IMR-90 (cell line): ENCODE data around the gene ASB1. TPM values are rescaled to one million over a fixed set of nuclear protein-coding genes. Genes with fewer than 3 reads are reported as not detected.
A peak's percentile ranks its signal among the peaks of the same experiment; 100 is the strongest.

Experiments used
- ATAC-seq: fragments of 200-7000 bp; cut with Tn5 transposase; 2 replicates; pipeline ENCODE4 v1.9.1; 2020; ENCODE audit warnings: low read depth, mild to moderate bottlenecking, moderate library complexity
- BruUV-seq: library from RNA; stranded (reverse); fragments of 400-500 nt; replicated peaks from 2 replicates; lab custom pipeline; 2021; lab: Mats Ljungman, UMichigan
- CTCF ChIA-PET: fragments of 300-600 bp; formaldehyde crosslinking; extraction: SDS; loops from one replicate; lab custom pipeline; 2021; ENCODE audit warnings: antibody characterized with exemption; lab: Yijun Ruan, JAX
- POLR2A ChIA-PET: fragments of 300-600 bp; sonication (Branson Sonifier 250); formaldehyde crosslinking; loops from one replicate; lab custom pipeline; 2022; ENCODE audit warnings: antibody characterized with exemption; ENCODE audit not compliant: unreplicated experiment; lab: Charles Lee
- DNase-seq: peaks from one replicate; pipeline ENCODE4 v3.0.0; 2013
- H2AFZ ChIP-seq: replicated peaks from 2 replicates; pipeline ENCODE3; 2013; ENCODE audit warnings: low read length, mild to moderate bottlenecking; ENCODE audit not compliant: poor library complexity
- H2AK5ac ChIP-seq: 2 replicates; pipeline ENCODE4 v1.6.1; 2013; ENCODE audit warnings: low read depth, low read length, inconsistent platforms
- H2AK9ac ChIP-seq: replicated peaks from 2 replicates; pipeline ENCODE3; 2013; ENCODE audit warnings: mild to moderate bottlenecking, low read depth, low read length, moderate library complexity; ENCODE audit not compliant: poor library complexity
- H2BK120ac ChIP-seq: 2 replicates; pipeline ENCODE4 v1.6.1; 2013; ENCODE audit warnings: low read depth, low read length, inconsistent platforms
- H2BK15ac ChIP-seq: 3 replicates; pipeline ENCODE4 v1.6.1; 2013; ENCODE audit warnings: low read depth, low read length, inconsistent platforms
- H2BK20ac ChIP-seq: 2 replicates; pipeline ENCODE4 v1.6.1; 2013; ENCODE audit warnings: low read depth, mild to moderate bottlenecking, inconsistent platforms, low read length, moderate library complexity
- H2BK5ac ChIP-seq: 2 replicates; pipeline ENCODE4 v1.6.1; 2013; ENCODE audit warnings: mild to moderate bottlenecking, low read depth, low read length, inconsistent platforms; ENCODE audit not compliant: poor library complexity, severe bottlenecking
- H3K14ac ChIP-seq: replicated peaks from 2 replicates; pipeline ENCODE4 v1.6.1; 2013; ENCODE audit warnings: low read depth, low read length, inconsistent platforms
- H3K18ac ChIP-seq: 2 replicates; pipeline ENCODE4 v1.6.1; 2013; ENCODE audit warnings: low read depth, low read length, control low read depth
- H3K23ac ChIP-seq: 2 replicates; pipeline ENCODE4 v1.6.1; 2013; ENCODE audit warnings: low read depth, low read length, inconsistent platforms
- H3K27ac ChIP-seq: 2 replicates; pipeline ENCODE4 v1.5.1; 2013; ENCODE audit warnings: mild to moderate bottlenecking, control low read depth, low read length; ENCODE audit not compliant: insufficient read depth
- H3K27me3 ChIP-seq: 2 replicates; pipeline ENCODE4 v1.6.1; 2013; ENCODE audit warnings: low read length; ENCODE audit not compliant: control insufficient read depth, insufficient read depth
- H3K36me3 ChIP-seq: 2 replicates; pipeline ENCODE4 v1.6.1; 2013; ENCODE audit warnings: low read length, mixed read lengths; ENCODE audit not compliant: control insufficient read depth, insufficient read depth
- H3K4ac ChIP-seq: 2 replicates; pipeline ENCODE4 v1.6.1; 2013; ENCODE audit warnings: low read depth, low read length, inconsistent platforms
- H3K4me1 ChIP-seq: 2 replicates; pipeline ENCODE4 v1.6.1; 2013; ENCODE audit warnings: low read length, mixed read lengths; ENCODE audit not compliant: control insufficient read depth, insufficient read depth
- H3K4me2 ChIP-seq: 2 replicates; pipeline ENCODE4 v1.6.1; 2013; ENCODE audit warnings: low read depth, mild to moderate bottlenecking, control low read depth, low read length, moderate library complexity
- H3K4me3 ChIP-seq: 2 replicates; pipeline ENCODE4 v1.5.1; 2013; ENCODE audit warnings: low read depth, mild to moderate bottlenecking, control low read depth, low read length, moderate library complexity; ENCODE audit not compliant: insufficient read depth
- H3K56ac ChIP-seq: 2 replicates; pipeline ENCODE4 v1.6.1; 2013; ENCODE audit warnings: low read length, inconsistent platforms; ENCODE audit not compliant: insufficient read depth; ENCODE audit errors: extremely low read depth
- H3K79me1 ChIP-seq, 2 experiments: 2 replicates each; pipeline ENCODE4 v1.6.1; 2013; ENCODE audit warnings: low read length in 2 of 2, inconsistent platforms in 1 of 2, low read depth in 1 of 2
- H3K9ac ChIP-seq: 2 replicates; pipeline ENCODE4 v1.6.1; 2013; ENCODE audit warnings: low read depth, low read length, control low read depth
- H3K9me1 ChIP-seq: 2 replicates; pipeline ENCODE4 v1.6.1; 2013; ENCODE audit warnings: low read length, inconsistent platforms; ENCODE audit not compliant: insufficient read depth
- H3K9me3 ChIP-seq: 2 replicates; pipeline ENCODE4 v1.6.1; 2013; ENCODE audit warnings: low read length; ENCODE audit not compliant: control insufficient read depth, insufficient read depth
- H4K20me1 ChIP-seq: 2 replicates; pipeline ENCODE4 v1.6.1; 2013; ENCODE audit warnings: low read length, inconsistent platforms; ENCODE audit not compliant: insufficient read depth
- H4K5ac ChIP-seq: 2 replicates; pipeline ENCODE4 v1.6.1; 2013; ENCODE audit warnings: mild to moderate bottlenecking, low read depth, low read length, control low read depth
- H4K8ac ChIP-seq, 2 experiments: 2 replicates each; pipeline ENCODE4 v1.6.1; 2013; ENCODE audit warnings: low read depth in 2 of 2, low read length in 2 of 2, control low read depth in 1 of 2, inconsistent platforms in 1 of 2
- H4K91ac ChIP-seq: 2 replicates; pipeline ENCODE4 v1.6.1; 2013; ENCODE audit warnings: low read depth, low read length, inconsistent platforms; ENCODE audit not compliant: insufficient read depth
- BHLHE40 ChIP-seq: fragments of 150-350 bp; IDR thresholded peaks from 2 replicates; pipeline ENCODE4 v1.6.1; 2016; ENCODE audit warnings: mild to moderate bottlenecking, low read depth, low read length
- CEBPB ChIP-seq: IDR thresholded peaks from 2 replicates; pipeline ENCODE4 v1.6.1; 2012; ENCODE audit warnings: low read depth, low read length, improper control_type of control experiment
- CHD1 ChIP-seq: IDR thresholded peaks from 2 replicates; pipeline ENCODE4 v1.6.1; 2012; ENCODE audit warnings: low read depth, low read length, improper control_type of control experiment
- FOS ChIP-seq: fragments of 150-350 bp; IDR thresholded peaks from 2 replicates; pipeline ENCODE4 v1.6.1; 2016; ENCODE audit warnings: low read depth, low read length
- MAFK ChIP-seq: IDR thresholded peaks from 2 replicates; pipeline ENCODE4 v1.6.1; 2012; ENCODE audit warnings: low read depth, low read length, improper control_type of control experiment
- MAZ ChIP-seq: IDR thresholded peaks from 2 replicates; pipeline ENCODE4 v1.6.1; 2012; ENCODE audit warnings: low read depth, mild to moderate bottlenecking, low read length, improper control_type of control experiment, moderate library complexity, borderline replicate concordance
- MXI1 ChIP-seq: IDR thresholded peaks from 2 replicates; pipeline ENCODE4 v1.6.1; 2012; ENCODE audit warnings: low read depth, mild to moderate bottlenecking, low read length, moderate library complexity, borderline replicate concordance
- NFE2L2 ChIP-seq: fragments of 150-350 bp; IDR thresholded peaks from 2 replicates; pipeline ENCODE4 v1.6.1; 2016; ENCODE audit warnings: low read depth, mild to moderate bottlenecking, low read length
- POLR2A ChIP-seq: IDR thresholded peaks from 2 replicates; pipeline ENCODE4 v1.6.1; 2012; ENCODE audit warnings: mild to moderate bottlenecking, low read depth, low read length
- RAD21 ChIP-seq: IDR thresholded peaks from 2 replicates; pipeline ENCODE4 v1.6.1; 2012; ENCODE audit warnings: low read length, improper control_type of control experiment
- RFX5 ChIP-seq: IDR thresholded peaks from 2 replicates; pipeline ENCODE4 v1.8.0; 2012; ENCODE audit warnings: low read depth, mild to moderate bottlenecking, low read length, moderate library complexity
- SMC3 ChIP-seq: fragments of 150-350 bp; IDR thresholded peaks from 2 replicates; pipeline ENCODE4 v1.6.1; 2016; ENCODE audit warnings: low read depth, mild to moderate bottlenecking, antibody characterized with exemption, low read length, moderate library complexity
- WGBS, 2 experiments: methylation state at CpG; one replicate each; pipeline versions ENCODE4 v1.1.5 to v1.1.7; 2013; ENCODE audit warnings: missing lambda C conversion rate in 2 of 2; ENCODE audit not compliant: insufficient read length in 1 of 2; ENCODE audit errors: extremely low coverage in 2 of 2; 5-methylcytosine and 5-hydroxymethylcytosine counted together
- dilution Hi-C: fragments of 300-500 bp; cut with HindIII; formaldehyde crosslinking; loops from one replicate; pipeline ENCODE4 v1.14.3; 2018; ENCODE audit warnings: low sequenced_read_pairs; ENCODE audit not compliant: unreplicated experiment
- in situ Hi-C: fragments of 300-500 bp; cut with MboI; formaldehyde crosslinking; loops from 3 replicates; pipeline ENCODE4 v1.14.3; 2019; ENCODE audit warnings: low sequenced_read_pairs, inconsistent platforms, mixed read lengths
- intact Hi-C: fragments of 100-400 bp; cut with micrococcal nuclease; formaldehyde crosslinking; loops from 2 replicates; pipeline ENCODE4 v1.10.0; 2022
- polyA plus RNA-seq, 3 experiments: library from polyadenylated mRNA; depleted of rRNA; stranded (reverse); fragments of >200 nt; gene quantifications; 2 replicates each; pipeline ENCODE4 v1.2.3, GENCODE V29; 2012; ENCODE audit warnings: low replicate concordance in 1 of 3
- total RNA-seq: library from RNA; depleted of rRNA; stranded (reverse); fragments of >200 nt; gene quantifications from 2 replicates; pipeline ENCODE4 v1.2.3, GENCODE V29; 2012
- TF ChIP-seq, protein P1 (sequence below): fragments of 150-350 bp; IDR thresholded peaks from 2 replicates; pipeline ENCODE4 v1.6.1; 2017; ENCODE audit warnings: mild to moderate bottlenecking, antibody characterized with exemption, low read length, low read depth
- TF ChIP-seq, protein P2 (sequence below): fragments of 150-350 bp; IDR thresholded peaks from 2 replicates; pipeline ENCODE4 v1.6.1; 2016; ENCODE audit warnings: low read depth, mild to moderate bottlenecking, low read length, moderate library complexity, borderline replicate concordance
- TF ChIP-seq, protein P3 (sequence below): conservative IDR thresholded peaks from 2 replicates; pipeline ENCODE4 v1.5.1; 2012; ENCODE audit warnings: mild to moderate bottlenecking, low read depth, low read length, improper control_type of control experiment

ASB1 gene
- total and polyA plus RNA-seq, 2 of the 4 experiments (the other 2 are of a cell fraction): 23.5 to 37.3 TPM

DNA sequence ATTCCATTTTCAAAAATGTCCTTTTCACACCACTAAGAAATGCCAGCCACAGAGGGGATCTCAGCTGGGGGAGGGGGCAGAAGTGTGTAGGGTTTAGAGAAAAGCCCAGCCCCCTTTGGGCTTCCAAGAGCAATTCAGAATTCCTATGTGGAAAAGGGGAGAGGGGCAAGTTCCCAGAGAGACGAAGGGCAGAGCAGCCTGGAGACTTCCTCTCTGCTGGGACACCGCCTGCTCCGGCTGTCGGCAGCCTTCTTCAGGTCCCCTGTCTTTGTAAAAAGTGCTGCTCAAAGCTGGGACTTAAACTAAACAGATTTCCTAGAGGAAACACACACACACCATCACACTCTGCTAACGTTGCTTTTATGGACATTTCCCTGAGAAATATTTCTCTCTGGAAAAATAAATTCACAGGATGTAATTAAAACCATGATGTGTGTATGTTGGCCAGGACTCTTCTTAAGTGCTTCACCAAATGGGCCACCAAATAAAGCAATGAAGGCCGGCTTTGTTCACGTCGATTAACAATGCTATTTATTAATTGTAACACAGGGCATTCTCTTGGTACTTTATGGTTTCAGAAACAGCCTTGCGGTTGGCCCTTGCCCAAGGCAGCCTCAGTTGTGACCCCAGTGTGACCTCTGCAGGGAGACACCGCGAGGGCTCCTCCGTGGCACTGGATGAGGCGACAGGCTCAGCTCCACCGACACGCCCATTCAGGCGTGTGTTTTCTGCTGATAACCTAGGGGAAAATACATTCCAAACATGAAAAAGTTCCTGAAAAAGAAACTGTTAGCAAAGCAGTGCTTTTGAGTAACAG, 5.6 kb upstream of the ASB1 start:
- no peaks in the 10 kb centered on the region for H3K36me3 ChIP-seq
- peaks cover 20% of the 10 kb centered on the region for H3K4me1 ChIP-seq
- H3K23ac ChIP-seq: peak overlapping the region; percentile 81; the same call in 1 of the 2 replicates
- peak overlapping the region; percentile 16 for H2BK5ac ChIP-seq
- 0 out of 3 replicates have a peak overlapping the region, but pooled peaks have one; percentile 3 for H2BK15ac ChIP-seq
- peak overlapping the region; percentile 64 for H4K5ac ChIP-seq
- H3K18ac ChIP-seq: peak overlapping the region; percentile 45; the same call in 1 of the 2 replicates
- no peak overlapping the region for H3K4me2 ChIP-seq
- H3K9me3 ChIP-seq: no peaks in the 10 kb centered on the region
- peak overlapping the region; percentile 20; the same call in 1 of the 2 replicates for H4K91ac ChIP-seq
- no peak overlapping the region for H3K56ac ChIP-seq
- no peak overlapping the region for H3K9ac ChIP-seq
- H4K20me1 ChIP-seq: no peaks in the 10 kb centered on the region
- peak overlapping the region; percentile 53 for H2AK9ac ChIP-seq
- H3K27ac ChIP-seq: no peak overlapping the region
- DNase-seq (no peak), ATAC-seq (no peak)
- peak overlapping the region; percentile 30 for H3K4ac ChIP-seq
- H4K8ac ChIP-seq: peak overlapping the region; percentile 12 to 26; a peak in 2 of 4 replicates
- peaks cover 12% of the 10 kb centered on the region for H3K9me1 ChIP-seq
- dilution Hi-C loops (no loop called here), in situ Hi-C loops (no loop called here), intact Hi-C loops (no loop called here)
- H2BK20ac ChIP-seq: peak overlapping the region; percentile 71
- no peak overlapping the region for H3K4me3 ChIP-seq
- peak overlapping the region; percentile 47 for H2AFZ ChIP-seq
- peak overlapping the region; percentile 20 for H2BK120ac ChIP-seq
- CTCF ChIA-PET: no interaction called here
- H3K27me3 ChIP-seq: no peaks in the 10 kb centered on the region
- H3K14ac ChIP-seq: peak overlapping the region; percentile 82
- no peak overlapping the region; the same call in 1 of the 2 replicates for H2AK5ac ChIP-seq
- no TSS peak for BruUV-seq
- peaks cover 0 to 11% of the 10 kb centered on the region in 2 experiments; a peak in 2 of 4 replicates for H3K79me1 ChIP-seq
- no CpG with 5 or more reads among the region's 16 CpGs for WGBS, 2 experiments
- POLR2A ChIA-PET: no interaction called here
- no peak for TF ChIP-seq MAZ
- no peak for TF ChIP-seq SMC3
- TF ChIP-seq, protein P1, sequence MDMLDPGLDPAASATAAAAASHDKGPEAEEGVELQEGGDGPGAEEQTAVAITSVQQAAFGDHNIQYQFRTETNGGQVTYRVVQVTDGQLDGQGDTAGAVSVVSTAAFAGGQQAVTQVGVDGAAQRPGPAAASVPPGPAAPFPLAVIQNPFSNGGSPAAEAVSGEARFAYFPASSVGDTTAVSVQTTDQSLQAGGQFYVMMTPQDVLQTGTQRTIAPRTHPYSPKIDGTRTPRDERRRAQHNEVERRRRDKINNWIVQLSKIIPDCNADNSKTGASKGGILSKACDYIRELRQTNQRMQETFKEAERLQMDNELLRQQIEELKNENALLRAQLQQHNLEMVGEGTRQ: no peak
- no peak for TF ChIP-seq POLR2A
- no peak for TF ChIP-seq RAD21
- no peak for TF ChIP-seq MXI1
- TF ChIP-seq CHD1: no peak
- no peak for TF ChIP-seq RFX5
- TF ChIP-seq MAFK: no peak
- TF ChIP-seq, protein P2, sequence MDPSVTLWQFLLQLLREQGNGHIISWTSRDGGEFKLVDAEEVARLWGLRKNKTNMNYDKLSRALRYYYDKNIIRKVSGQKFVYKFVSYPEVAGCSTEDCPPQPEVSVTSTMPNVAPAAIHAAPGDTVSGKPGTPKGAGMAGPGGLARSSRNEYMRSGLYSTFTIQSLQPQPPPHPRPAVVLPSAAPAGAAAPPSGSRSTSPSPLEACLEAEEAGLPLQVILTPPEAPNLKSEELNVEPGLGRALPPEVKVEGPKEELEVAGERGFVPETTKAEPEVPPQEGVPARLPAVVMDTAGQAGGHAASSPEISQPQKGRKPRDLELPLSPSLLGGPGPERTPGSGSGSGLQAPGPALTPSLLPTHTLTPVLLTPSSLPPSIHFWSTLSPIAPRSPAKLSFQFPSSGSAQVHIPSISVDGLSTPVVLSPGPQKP: no peak
- no peak for TF ChIP-seq CEBPB
- no peak for TF ChIP-seq BHLHE40
- TF ChIP-seq, protein P3, sequence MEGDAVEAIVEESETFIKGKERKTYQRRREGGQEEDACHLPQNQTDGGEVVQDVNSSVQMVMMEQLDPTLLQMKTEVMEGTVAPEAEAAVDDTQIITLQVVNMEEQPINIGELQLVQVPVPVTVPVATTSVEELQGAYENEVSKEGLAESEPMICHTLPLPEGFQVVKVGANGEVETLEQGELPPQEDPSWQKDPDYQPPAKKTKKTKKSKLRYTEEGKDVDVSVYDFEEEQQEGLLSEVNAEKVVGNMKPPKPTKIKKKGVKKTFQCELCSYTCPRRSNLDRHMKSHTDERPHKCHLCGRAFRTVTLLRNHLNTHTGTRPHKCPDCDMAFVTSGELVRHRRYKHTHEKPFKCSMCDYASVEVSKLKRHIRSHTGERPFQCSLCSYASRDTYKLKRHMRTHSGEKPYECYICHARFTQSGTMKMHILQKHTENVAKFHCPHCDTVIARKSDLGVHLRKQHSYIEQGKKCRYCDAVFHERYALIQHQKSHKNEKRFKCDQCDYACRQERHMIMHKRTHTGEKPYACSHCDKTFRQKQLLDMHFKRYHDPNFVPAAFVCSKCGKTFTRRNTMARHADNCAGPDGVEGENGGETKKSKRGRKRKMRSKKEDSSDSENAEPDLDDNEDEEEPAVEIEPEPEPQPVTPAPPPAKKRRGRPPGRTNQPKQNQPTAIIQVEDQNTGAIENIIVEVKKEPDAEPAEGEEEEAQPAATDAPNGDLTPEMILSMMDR: no peak
- no peak for TF ChIP-seq NFE2L2
- no peak for TF ChIP-seq FOS
